ENCODE data around the gene CD274.
A peak's percentile ranks its signal among the peaks of the same experiment; 100 is the strongest.
"Not testable (repeated sequence)": the region's sequence is repeated elsewhere in the genome, so short reads cannot be mapped to it uniquely, and the experiment has no call there.

Gene CD274

GRCh38 chr9:5468850-5469249 is 18.5 kb downstream of the CD274 start:
- DNase-seq = no peak

- no peak for DNase-seq
Measured at GRCh38 chr9:5470122-5470521, 19.8 kb downstream of the CD274 start.

- no peak for DNase-seq
Measured at GRCh38 chr9:5470816-5471215, 20.5 kb downstream of the CD274 start.

- DNase-seq = not testable (repeated sequence)
Measured at GRCh38 chr9:5475611-5476010, 25.3 kb downstream of the CD274 start.

GRCh38 chr9:5478206-5478605 is 27.9 kb downstream of the CD274 start:
- no peak for DNase-seq

- DNase-seq = peak; percentile 41
Measured at GRCh38 chr9:5479994-5480694, 29.8 kb downstream of the CD274 start.

- DNase-seq = no peak
Measured at GRCh38 chr9:5480919-5481318, 30.6 kb downstream of the CD274 start.

- no peak for DNase-seq
Measured at GRCh38 chr9:5481322-5482040, 31.1 kb downstream of the CD274 start.

GRCh38 chr9:5482194-5482593 is 31.9 kb downstream of the CD274 start:
- no peak for DNase-seq

- no peak for DNase-seq
Measured at GRCh38 chr9:5483306-5483705, 33.0 kb downstream of the CD274 start.

GRCh38 chr9:5485378-5486085 is 35.2 kb downstream of the CD274 start:
- no peak for DNase-seq

- no peak for DNase-seq
Measured at GRCh38 chr9:5486988-5487387, 36.6 kb downstream of the CD274 start.

- DNase-seq = no peak
Measured at GRCh38 chr9:5488221-5489008, 38.1 kb downstream of the CD274 start.

- DNase-seq = no peak
Measured at GRCh38 chr9:5489630-5490490, 39.5 kb downstream of the CD274 start.

- DNase-seq = no peak
Measured at GRCh38 chr9:5492965-5493678, 42.8 kb downstream of the CD274 start.

GRCh38 chr9:5493679-5494511 is 43.6 kb downstream of the CD274 start:
- peak; percentile 75 for DNase-seq

GRCh38 chr9:5494765-5495164 is 44.4 kb downstream of the CD274 start:
- DNase-seq = not testable (repeated sequence)

- no peak for DNase-seq
Measured at GRCh38 chr9:5499157-5499556, 48.8 kb downstream of the CD274 start.

- DNase-seq = no peak
Measured at GRCh38 chr9:5499889-5500398, 49.6 kb downstream of the CD274 start.
